ENCODE results near the gene ARHGEF3.

Gene ARHGEF3

DNA sequence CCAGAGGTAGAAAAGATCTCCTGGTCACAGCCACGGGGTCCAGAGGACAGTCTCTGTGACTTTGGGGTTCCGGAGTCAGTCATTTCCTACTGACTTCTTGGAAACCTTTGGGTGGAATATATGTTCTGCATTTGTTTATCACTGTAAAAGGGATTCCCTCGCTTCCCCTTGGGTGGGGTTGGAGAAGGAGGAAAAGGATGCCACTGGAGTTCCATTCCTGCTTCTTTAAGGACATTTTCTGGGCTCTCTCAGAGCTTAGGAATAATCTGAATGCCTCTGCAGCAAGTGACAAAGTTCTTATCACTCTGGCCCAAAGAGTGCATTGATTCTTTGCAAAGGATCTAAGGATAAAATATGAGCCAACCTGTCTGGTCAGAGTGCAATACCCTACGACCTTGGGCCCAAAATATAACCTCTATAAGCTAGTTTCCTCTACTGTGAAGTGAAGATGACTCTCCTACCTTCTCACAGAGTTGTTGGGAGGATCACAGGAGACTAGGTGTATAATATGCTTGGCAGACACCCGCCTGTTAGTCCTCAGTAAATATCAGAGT is 17.2 kb downstream of the ARHGEF3 start:
- H3K27ac ChIP-seq = peak overlapping the region; percentile 47; the same call in 1 of the 2 replicates
- TF ChIP-seq ZFX (IDR thresholded peaks at IDR 0.05; ENCODE audit: borderline replicate concordance) = no peak
- TF ChIP-seq, protein P1, sequence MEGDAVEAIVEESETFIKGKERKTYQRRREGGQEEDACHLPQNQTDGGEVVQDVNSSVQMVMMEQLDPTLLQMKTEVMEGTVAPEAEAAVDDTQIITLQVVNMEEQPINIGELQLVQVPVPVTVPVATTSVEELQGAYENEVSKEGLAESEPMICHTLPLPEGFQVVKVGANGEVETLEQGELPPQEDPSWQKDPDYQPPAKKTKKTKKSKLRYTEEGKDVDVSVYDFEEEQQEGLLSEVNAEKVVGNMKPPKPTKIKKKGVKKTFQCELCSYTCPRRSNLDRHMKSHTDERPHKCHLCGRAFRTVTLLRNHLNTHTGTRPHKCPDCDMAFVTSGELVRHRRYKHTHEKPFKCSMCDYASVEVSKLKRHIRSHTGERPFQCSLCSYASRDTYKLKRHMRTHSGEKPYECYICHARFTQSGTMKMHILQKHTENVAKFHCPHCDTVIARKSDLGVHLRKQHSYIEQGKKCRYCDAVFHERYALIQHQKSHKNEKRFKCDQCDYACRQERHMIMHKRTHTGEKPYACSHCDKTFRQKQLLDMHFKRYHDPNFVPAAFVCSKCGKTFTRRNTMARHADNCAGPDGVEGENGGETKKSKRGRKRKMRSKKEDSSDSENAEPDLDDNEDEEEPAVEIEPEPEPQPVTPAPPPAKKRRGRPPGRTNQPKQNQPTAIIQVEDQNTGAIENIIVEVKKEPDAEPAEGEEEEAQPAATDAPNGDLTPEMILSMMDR (IDR thresholded peaks at IDR 0.05) = no peak

DNA sequence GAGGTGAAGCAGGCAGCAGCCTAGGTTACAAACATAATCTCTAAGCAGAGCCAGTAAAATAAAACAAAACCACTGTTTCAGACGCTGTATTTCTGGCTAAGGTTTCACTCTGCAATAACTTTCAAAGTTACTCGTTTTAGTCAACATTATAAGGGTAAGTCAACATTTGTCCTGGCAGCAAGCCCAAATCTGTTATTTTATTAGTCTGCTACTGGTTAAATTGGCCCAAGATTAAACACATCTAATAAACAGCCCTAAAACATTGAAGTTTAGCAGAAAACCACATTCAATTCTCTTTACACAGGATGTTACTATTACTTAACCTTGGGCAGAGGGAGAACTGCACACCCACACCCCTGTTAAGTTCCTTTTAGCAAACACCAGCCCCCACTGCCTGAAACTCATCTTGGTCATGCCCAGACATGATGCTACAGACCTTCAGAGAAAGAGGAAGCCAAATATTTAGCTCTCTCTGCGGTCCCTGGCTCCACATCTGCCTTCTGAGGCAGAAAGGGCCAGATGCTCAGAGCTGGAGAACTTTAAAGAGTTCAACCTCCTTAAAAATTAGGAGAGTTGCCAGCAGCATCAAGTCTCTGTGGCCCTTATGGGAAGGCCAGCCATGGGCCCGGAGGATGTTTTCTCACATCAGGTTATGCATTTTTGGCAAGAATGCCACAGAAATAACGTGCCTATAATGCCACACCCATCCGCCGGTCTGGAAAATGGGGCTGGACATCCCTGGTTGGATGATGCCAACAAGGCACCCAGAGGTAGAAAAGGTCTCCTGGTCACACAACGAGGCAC is 17.9 kb downstream of the ARHGEF3 start:
- TF ChIP-seq ZFX (IDR thresholded peaks at IDR 0.05; ENCODE audit: borderline replicate concordance) = no peak
- TF ChIP-seq, protein P1 (IDR thresholded peaks at IDR 0.05) = no peak
- H3K27ac ChIP-seq = peak overlapping the region; percentile 47

DNA sequence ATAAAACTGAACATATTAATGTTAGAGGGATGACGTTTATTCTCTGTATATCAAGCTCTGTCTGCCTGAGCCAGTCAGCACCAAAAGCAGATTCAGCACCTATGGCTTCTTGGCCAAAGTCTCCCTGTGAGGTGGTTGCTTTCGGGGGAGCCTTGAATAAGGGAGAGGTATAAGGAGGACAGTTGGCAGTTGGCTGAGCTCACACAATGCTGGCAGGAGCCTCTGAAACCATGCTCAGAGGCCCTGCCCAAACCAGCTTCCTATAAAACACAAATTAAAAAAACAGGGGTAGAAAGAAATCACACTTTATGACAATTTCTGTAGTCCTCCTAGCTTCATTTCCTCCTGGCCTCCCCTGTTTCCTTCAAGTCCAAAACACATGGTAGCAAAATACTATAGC is 18.8 kb downstream of the ARHGEF3 start:
- H3K27ac ChIP-seq = no peak overlapping the region
- no peak for TF ChIP-seq ZFX (IDR thresholded peaks at IDR 0.05; ENCODE audit: borderline replicate concordance)
- TF ChIP-seq, protein P1 (IDR thresholded peaks at IDR 0.05) = no peak

DNA sequence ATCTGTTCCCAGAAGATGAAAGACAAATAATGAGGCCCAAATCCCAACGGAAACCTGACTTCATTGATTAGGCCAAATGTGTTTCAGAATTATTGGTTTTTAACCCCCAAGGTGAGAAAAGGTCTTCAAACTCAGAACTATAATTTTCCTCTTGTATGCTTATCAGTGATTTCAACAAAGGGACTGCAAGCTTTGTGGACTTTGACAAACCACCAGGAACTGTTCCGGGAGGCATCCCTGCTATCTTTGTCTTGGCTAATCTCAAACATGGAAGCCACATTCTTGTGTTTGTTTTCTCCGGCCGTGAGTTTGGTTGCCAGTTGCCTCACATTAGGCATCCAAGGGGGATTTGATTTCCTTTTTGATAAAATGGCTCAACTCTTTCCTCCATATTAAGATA is 19.5 kb downstream of the ARHGEF3 start:
- no peak for TF ChIP-seq ZFX (IDR thresholded peaks at IDR 0.05; ENCODE audit: borderline replicate concordance)
- TF ChIP-seq, protein P1 (IDR thresholded peaks at IDR 0.05) = no peak
- no peak overlapping the region for H3K27ac ChIP-seq

DNA sequence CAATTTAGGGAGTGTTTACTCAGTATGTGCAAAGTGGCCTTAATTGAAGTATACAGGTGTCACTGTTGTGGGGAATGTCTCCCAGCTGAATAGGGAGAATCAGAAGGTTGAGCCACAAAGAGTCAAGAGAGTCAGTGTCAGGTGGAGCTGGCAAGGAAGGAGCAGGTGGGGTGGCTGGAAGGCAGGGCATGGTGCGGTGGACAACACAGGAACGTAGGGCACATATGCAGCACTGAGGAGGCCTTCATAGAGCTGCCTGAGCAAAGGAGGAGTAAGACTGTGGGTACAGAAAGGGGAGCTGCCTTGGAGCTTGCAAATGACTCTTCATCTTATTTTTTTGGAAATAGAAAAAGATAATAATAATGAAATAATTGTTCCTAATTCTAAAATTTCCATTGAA is 20.0 kb downstream of the ARHGEF3 start:
- TF ChIP-seq, protein P1 (IDR thresholded peaks at IDR 0.05) = no peak
- TF ChIP-seq ZFX (IDR thresholded peaks at IDR 0.05; ENCODE audit: borderline replicate concordance) = no peak
- no peak overlapping the region for H3K27ac ChIP-seq

DNA sequence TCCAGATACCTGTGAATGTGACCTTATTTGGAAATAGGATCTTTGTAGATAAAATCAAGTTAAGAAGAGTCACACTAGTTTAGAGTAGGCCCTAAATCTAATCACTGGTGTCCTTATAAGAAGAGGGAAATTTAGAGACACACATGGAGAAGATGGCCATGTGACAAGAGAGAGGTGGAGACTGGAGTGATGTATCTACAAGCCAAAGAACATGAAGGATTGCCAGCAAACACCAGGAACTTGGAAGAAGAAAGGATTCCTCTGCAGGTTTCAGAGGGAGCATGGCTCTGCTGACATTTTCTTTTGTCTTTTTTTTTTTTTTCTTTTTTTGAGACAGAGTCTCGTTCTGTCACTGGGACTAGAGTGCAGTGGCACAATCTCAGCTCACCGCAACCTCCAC is 20.8 kb downstream of the ARHGEF3 start:
- no peak overlapping the region for H3K27ac ChIP-seq
- no peak for TF ChIP-seq ZFX (IDR thresholded peaks at IDR 0.05; ENCODE audit: borderline replicate concordance)
- TF ChIP-seq, protein P1 (IDR thresholded peaks at IDR 0.05) = no peak

DNA sequence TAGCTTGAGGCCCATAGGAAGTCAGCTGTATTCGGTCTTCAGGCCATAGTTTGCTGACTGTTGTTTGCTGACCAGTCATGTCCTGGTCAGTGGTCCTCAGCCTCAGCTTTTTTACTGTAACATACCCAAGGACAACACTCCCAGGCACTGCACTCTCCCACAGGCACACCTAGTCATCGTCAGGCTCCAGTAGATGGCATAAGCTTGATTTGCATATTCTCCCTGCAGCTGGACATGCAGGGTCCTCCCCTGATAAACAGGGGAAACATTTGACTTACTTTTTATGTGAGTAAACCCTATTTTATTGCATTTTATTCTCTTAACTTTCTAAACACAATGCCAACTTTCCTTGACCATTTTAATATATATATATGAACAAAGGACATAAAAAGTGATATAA is 22.9 kb downstream of the ARHGEF3 start:
- TF ChIP-seq ZFX (IDR thresholded peaks at IDR 0.05; ENCODE audit: borderline replicate concordance) = no peak
- TF ChIP-seq, protein P1 (IDR thresholded peaks at IDR 0.05) = no peak
- no peak overlapping the region for H3K27ac ChIP-seq
